Measurements from ENCODE around the gene RGMB.

The RGMB gene

GRCh38 chr5:98742396-98743073 is 30.9 kb upstream of the RGMB start:
- no peak overlapping the region for H3K27ac ChIP-seq (ENCODE audit: extremely low read depth, low read depth, low read length)
- no peaks in the 10 kb centered on the region for H3K9me3 ChIP-seq (ENCODE audit: control insufficient read depth, insufficient read depth, low read depth, low read length)
- H3K4me3 ChIP-seq (ENCODE audit: low read depth, low read length) = no peak overlapping the region
- ChIA-PET CTCF (interaction anchor here (1.3 kb wide), 1 partner anchor 27 kb away, joined by 3 read pairs; no protein-coding TSS in a partner anchor), POLR2A (no interaction called here)
- TF ChIP-seq ZNF837 (tag by site-specific recombination; IDR thresholded peaks at IDR 0.05) = no peak
- no peak for TF ChIP-seq ZNF174 (tag by site-specific recombination; IDR thresholded peaks at IDR 0.05)
- TF ChIP-seq SP3 (tag by site-specific recombination; IDR thresholded peaks at IDR 0.05) = no peak
- no peak for TF ChIP-seq ZBTB1 (tag by site-specific recombination; IDR thresholded peaks at IDR 0.05)
- TF ChIP-seq KLF16 (tag by site-specific recombination; IDR thresholded peaks at IDR 0.05) = no peak
- no peak for TF ChIP-seq ZNF155 (tag by site-specific recombination; IDR thresholded peaks at IDR 0.05)
- no peak for TF ChIP-seq ZNF146 (tag by site-specific recombination; IDR thresholded peaks at IDR 0.05)
- no peak for TF ChIP-seq ZNF24 (tag by site-specific recombination; IDR thresholded peaks at IDR 0.05)
- no peak for TF ChIP-seq SP7 (tag by site-specific recombination; IDR thresholded peaks at IDR 0.05)
- no peak for TF ChIP-seq SETDB1 (IDR thresholded peaks at IDR 0.05; ENCODE audit: insufficient read length, low read length)
- no peak for TF ChIP-seq ZNF341 (tag by site-specific recombination; IDR thresholded peaks at IDR 0.05; ENCODE audit: low read depth)
- no peak for TF ChIP-seq HOXC10 (CRISPR knock-in tag; IDR thresholded peaks at IDR 0.05)
- TF ChIP-seq ZBTB49 (tag by site-specific recombination; IDR thresholded peaks at IDR 0.05; ENCODE audit: low read depth) = no peak
- TF ChIP-seq ZNF529 (tag by site-specific recombination; IDR thresholded peaks at IDR 0.05; ENCODE audit: insufficient replicate concordance) = no peak
- no peak for TF ChIP-seq ZNF223 (tag by site-specific recombination; IDR thresholded peaks at IDR 0.05)
- TF ChIP-seq ZNF692 (tag by site-specific recombination; IDR thresholded peaks at IDR 0.05) = no peak
- no peak for TF ChIP-seq ZBTB11 (tag by site-specific recombination; conservative IDR thresholded peaks at IDR 0.05; ENCODE audit: low read depth)
- no peak for TF ChIP-seq PBX3 (CRISPR knock-in tag; IDR thresholded peaks at IDR 0.05)
- no peaks in the 10 kb centered on the region for H3K4me1 ChIP-seq (ENCODE audit: control insufficient read depth, insufficient read depth, low read length)
- no peaks in the 10 kb centered on the region for H3K36me3 ChIP-seq (ENCODE audit: control insufficient read depth in 2 of 2, insufficient read depth in 1 of 2, low read length in 2 of 2)

All from HEK293 (cell line).